Brain microvascular endothelial cell (primary cell): ENCODE results near the gene ADAMTS8.

ENCODE experiments used
- DNase-seq: peaks from one replicate; pipeline ENCODE4 v3.0.0-alpha.2; 2020
- H3K27ac ChIP-seq: fragments of 250-450 bp; sonication (Bioruptor Pico); 2 replicates; pipeline ENCODE4 v1.5.1; 2020; ENCODE audit warnings: mild to moderate bottlenecking, moderate library complexity
- H3K27me3 ChIP-seq: fragments of 250-450 bp; sonication (Bioruptor Pico); replicated peaks from 2 replicates; pipeline ENCODE4 v1.5.1; 2020; ENCODE audit warnings: mild to moderate bottlenecking
- H3K36me3 ChIP-seq: fragments of 250-450 bp; sonication (Bioruptor Pico); replicated peaks from 2 replicates; pipeline ENCODE4 v1.5.1; 2020; ENCODE audit warnings: mild to moderate bottlenecking
- H3K4me3 ChIP-seq: 2 replicates; pipeline ENCODE4 v1.5.1; 2011; ENCODE audit warnings: low read depth, mild to moderate bottlenecking, control low read depth, low read length, moderate library complexity
- CTCF ChIP-seq: IDR thresholded peaks from 2 replicates; pipeline ENCODE4 v1.5.1; 2011; ENCODE audit warnings: low read depth, mild to moderate bottlenecking, moderate library complexity, low read length, control low read depth, inconsistent platforms; ENCODE audit errors: missing control alignments
- in situ Hi-C: cut with HindIII; loops from 2 replicates; pipeline ENCODE4 v1.10.0; 2017; ENCODE audit warnings: low sequenced_read_pairs, low pct_ligation_motif_present

ADAMTS8 gene

GRCh38 chr11:130456286-130456685, 27.9 kb upstream of the ADAMTS8 start:
- no peak overlapping the region for H3K4me3 ChIP-seq
- no peaks in the 10 kb centered on the region for H3K36me3 ChIP-seq
- no peak overlapping the region for H3K27ac ChIP-seq
- in situ Hi-C loops, result no loop called here
- no peak for DNase-seq
- TF ChIP-seq CTCF, result no peak
- no peaks in the 10 kb centered on the region for H3K27me3 ChIP-seq

- Histone ChIP-seq H3K36me3 (no peaks in the 10 kb centered on the region), H3K27me3 (no peaks in the 10 kb centered on the region), H3K4me3 (no peak overlapping the region), H3K27ac (no peak overlapping the region)
- no peak for TF ChIP-seq CTCF
- in situ Hi-C loops, result no loop called here
- no peak for DNase-seq
Measured at GRCh38 chr11:130455483-130456127, 27.2 kb upstream of the ADAMTS8 start.

GRCh38 chr11:130454491-130455252, 26.3 kb upstream of the ADAMTS8 start:
- no peak for TF ChIP-seq CTCF
- in situ Hi-C loops, result no loop called here
- no peaks in the 10 kb centered on the region for H3K36me3 ChIP-seq
- peak; percentile 35 for DNase-seq
- no peak overlapping the region for H3K27ac ChIP-seq
- H3K27me3 ChIP-seq, result no peaks in the 10 kb centered on the region
- no peak overlapping the region for H3K4me3 ChIP-seq

- Histone ChIP-seq H3K27ac (no peak overlapping the region), H3K36me3 (no peaks in the 10 kb centered on the region), H3K4me3 (no peak overlapping the region), H3K27me3 (no peaks in the 10 kb centered on the region)
- DNase-seq, result no peak
- TF ChIP-seq CTCF, result no peak
- in situ Hi-C loops, result no loop called here
Measured at GRCh38 chr11:130452940-130453339, 24.5 kb upstream of the ADAMTS8 start.

- DNase-seq, result no peak
- in situ Hi-C loops, result no loop called here
- TF ChIP-seq CTCF, result no peak
- Histone ChIP-seq H3K36me3 (no peaks in the 10 kb centered on the region), H3K27me3 (no peaks in the 10 kb centered on the region), H3K27ac (no peak overlapping the region), H3K4me3 (no peak overlapping the region)
Measured at GRCh38 chr11:130452176-130452575, 23.8 kb upstream of the ADAMTS8 start.
